Stimulated activated memory B cell treated with anti-CD40 and anti-IgM and Interleukin-4, amounts not matched to agents 10 μg/mL and 1 μg/mL and 100 μg/mL, for 72 hours (primary cell): ENCODE results near the gene BTBD6.

Source experiments
- ATAC-seq: fragments of 150-1000 bp; cut with Tn5 transposase; 2 replicates; pipeline ENCODE4 v1.10.0; 2021
- H3K27ac Mint-ChIP-seq: one replicate; pipeline ENCODE4 v1.8.0; 2022; ENCODE audit warnings: mild to moderate bottlenecking, mixed read lengths
- H3K27me3 Mint-ChIP-seq: one replicate; pipeline ENCODE4 v1.8.0; 2022; ENCODE audit warnings: mixed read lengths
- H3K36me3 Mint-ChIP-seq: one replicate; pipeline ENCODE4 v1.8.0; 2022; ENCODE audit warnings: mixed read lengths
- H3K4me1 Mint-ChIP-seq: one replicate; pipeline ENCODE4 v1.8.0; 2022; ENCODE audit warnings: mixed read lengths
- H3K4me3 Mint-ChIP-seq: one replicate; pipeline ENCODE4 v1.8.0; 2022; ENCODE audit warnings: mild to moderate bottlenecking, moderate library complexity, mixed read lengths
- H3K9me3 Mint-ChIP-seq: one replicate; pipeline ENCODE4 v1.8.0; 2022; ENCODE audit warnings: mixed read lengths

The BTBD6 gene

GRCh38 chr14:105247026-105247425 is 1.3 kb upstream of the BTBD6 start:
- Mint-ChIP-seq H3K4me1 (peaks cover 49% of the 10 kb centered on the region), H3K9me3 (no peaks in the 10 kb centered on the region), H3K4me3 (no peak overlapping the region), H3K27ac (peak overlapping the region; percentile 76), H3K36me3 (peaks cover 31% of the 10 kb centered on the region), H3K27me3 (no peaks in the 10 kb centered on the region)
- ATAC-seq, result no peak

DNA sequence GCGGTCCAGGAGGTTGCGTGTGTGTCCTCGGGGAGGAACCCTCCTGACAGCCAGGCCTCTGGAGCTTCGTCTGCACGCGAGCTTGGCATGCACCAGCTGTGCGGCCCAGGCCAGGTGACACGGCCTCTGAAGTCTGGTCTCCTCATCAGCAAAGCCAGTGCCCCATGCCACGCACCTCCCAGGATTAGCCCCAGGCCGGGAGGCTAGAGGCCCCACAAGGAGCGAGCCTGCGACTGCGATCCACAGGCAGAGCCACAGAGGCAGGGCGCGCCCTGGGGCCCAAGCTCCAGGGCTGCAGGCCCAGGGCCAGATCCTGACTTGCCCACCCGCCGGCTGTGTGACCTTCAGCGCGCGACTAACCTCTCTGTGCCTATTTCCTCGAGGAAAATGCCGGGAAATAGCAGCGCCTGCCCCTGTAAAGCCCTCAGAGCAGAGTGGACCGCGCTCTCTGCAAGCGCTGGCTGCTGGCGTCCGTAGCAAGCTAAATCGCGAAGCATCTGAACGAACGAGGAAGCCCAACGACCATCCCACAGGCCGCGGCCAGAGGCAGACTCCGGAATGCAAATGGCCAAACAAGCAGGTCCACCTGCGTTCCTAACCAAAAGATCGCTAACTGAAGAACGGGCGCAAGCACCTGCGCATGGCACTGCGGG is 492 bp upstream of the BTBD6 start:
- H3K27me3 Mint-ChIP-seq, result no peaks in the 10 kb centered on the region

DNA sequence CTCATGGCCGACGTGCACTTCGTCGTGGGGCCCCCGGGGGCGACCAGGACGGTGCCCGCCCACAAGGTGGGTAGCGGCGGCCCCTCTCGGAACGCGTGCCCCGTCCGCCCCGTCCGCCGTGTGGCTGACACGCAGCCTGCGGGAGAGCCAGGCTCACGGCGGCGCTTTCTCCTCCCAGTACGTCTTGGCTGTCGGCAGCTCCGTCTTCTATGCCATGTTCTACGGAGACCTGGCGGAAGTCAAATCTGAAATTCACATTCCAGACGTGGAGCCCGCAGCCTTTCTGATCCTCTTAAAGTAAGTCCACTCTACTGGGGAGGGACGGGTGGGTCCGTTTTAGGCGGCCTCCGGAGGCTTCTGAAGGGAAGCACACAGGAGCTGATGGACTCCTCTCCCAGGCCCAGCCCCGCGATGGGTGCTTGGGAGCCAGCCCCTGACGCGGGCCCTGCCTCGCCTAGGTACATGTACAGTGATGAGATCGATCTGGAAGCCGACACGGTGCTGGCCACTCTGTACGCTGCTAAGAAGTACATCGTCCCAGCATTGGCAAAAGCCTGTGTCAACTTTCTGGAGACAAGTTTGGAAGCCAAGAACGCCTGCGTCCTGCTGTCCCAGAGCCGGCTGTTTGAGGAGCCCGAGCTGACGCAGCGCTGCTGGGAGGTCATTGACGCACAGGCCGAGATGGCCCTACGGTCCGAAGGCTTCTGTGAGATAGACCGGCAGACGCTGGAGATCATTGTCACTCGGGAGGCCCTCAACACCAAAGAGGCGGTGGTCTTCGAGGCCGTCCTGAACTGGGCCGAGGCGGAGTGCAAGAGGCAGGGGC is 1.1 kb downstream of the BTBD6 start:
- Mint-ChIP-seq H3K27me3 (no peaks in the 10 kb centered on the region), H3K27ac (peak overlapping the region; percentile 61), H3K4me1 (peaks cover 49% of the 10 kb centered on the region), H3K4me3 (peak overlapping the region; percentile 69), H3K9me3 (no peaks in the 10 kb centered on the region), H3K36me3 (peaks cover 24% of the 10 kb centered on the region)
- no peak for ATAC-seq

More for the DNA sequence above, 492 bp upstream of the BTBD6 start:
- Mint-ChIP-seq H3K4me1 (peaks cover 49% of the 10 kb centered on the region), H3K27ac (peak overlapping the region; percentile 76), H3K36me3 (peaks cover 31% of the 10 kb centered on the region), H3K4me3 (peak overlapping the region; percentile 85), H3K9me3 (no peaks in the 10 kb centered on the region)
- no peak for ATAC-seq

GRCh38 chr14:105250008-105250366 is 1.7 kb downstream of the BTBD6 start:
- peak overlapping the region; percentile 69 for H3K4me3 Mint-ChIP-seq
- H3K36me3 Mint-ChIP-seq, result peaks cover 21% of the 10 kb centered on the region
- H3K27ac Mint-ChIP-seq, result peak overlapping the region; percentile 61
- H3K27me3 Mint-ChIP-seq, result no peaks in the 10 kb centered on the region
- H3K9me3 Mint-ChIP-seq, result no peaks in the 10 kb centered on the region
- peaks cover 49% of the 10 kb centered on the region for H3K4me1 Mint-ChIP-seq
- no peak for ATAC-seq

DNA sequence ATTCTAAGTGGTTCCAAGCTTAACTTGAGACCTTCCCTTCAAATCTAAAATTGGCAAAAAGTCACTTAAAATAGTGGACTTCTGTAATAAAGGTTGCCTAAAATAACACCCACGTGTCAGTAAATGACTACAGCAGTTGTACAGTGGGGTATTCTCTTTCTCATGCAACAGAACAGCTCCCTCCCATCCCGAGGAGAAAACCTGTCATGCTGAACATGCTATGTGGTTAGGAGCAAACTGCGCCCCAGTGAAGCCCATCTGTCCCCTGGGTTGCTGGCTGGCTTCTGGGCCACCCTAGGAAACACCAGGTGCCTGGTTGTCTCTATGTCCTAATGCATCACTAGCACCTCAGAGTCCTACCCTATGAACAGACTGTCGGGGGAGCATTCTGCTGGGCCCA is 2.7 kb downstream of the BTBD6 start:
- H3K27me3 Mint-ChIP-seq, result no peaks in the 10 kb centered on the region
- no peaks in the 10 kb centered on the region for H3K9me3 Mint-ChIP-seq
- H3K4me1 Mint-ChIP-seq, result peaks cover 48% of the 10 kb centered on the region
- no peak overlapping the region for H3K4me3 Mint-ChIP-seq
- H3K27ac Mint-ChIP-seq, result no peak overlapping the region
- H3K36me3 Mint-ChIP-seq, result peaks cover 21% of the 10 kb centered on the region
- no peak for ATAC-seq

GRCh38 chr14:105251920-105252319 is 3.6 kb downstream of the BTBD6 start:
- peaks cover 44% of the 10 kb centered on the region for H3K4me1 Mint-ChIP-seq
- no peak overlapping the region for H3K27ac Mint-ChIP-seq
- no peaks in the 10 kb centered on the region for H3K9me3 Mint-ChIP-seq
- H3K4me3 Mint-ChIP-seq, result no peak overlapping the region
- ATAC-seq, result no peak
- H3K36me3 Mint-ChIP-seq, result peaks cover 21% of the 10 kb centered on the region
- H3K27me3 Mint-ChIP-seq, result no peaks in the 10 kb centered on the region

- no peak for ATAC-seq
- H3K27ac Mint-ChIP-seq, result no peak overlapping the region
- H3K27me3 Mint-ChIP-seq, result no peaks in the 10 kb centered on the region
- peaks cover 21% of the 10 kb centered on the region for H3K36me3 Mint-ChIP-seq
- peaks cover 36% of the 10 kb centered on the region for H3K4me1 Mint-ChIP-seq
- no peaks in the 10 kb centered on the region for H3K9me3 Mint-ChIP-seq
- H3K4me3 Mint-ChIP-seq, result no peak overlapping the region
Measured at GRCh38 chr14:105252552-105253328, 4.4 kb downstream of the BTBD6 start.

DNA sequence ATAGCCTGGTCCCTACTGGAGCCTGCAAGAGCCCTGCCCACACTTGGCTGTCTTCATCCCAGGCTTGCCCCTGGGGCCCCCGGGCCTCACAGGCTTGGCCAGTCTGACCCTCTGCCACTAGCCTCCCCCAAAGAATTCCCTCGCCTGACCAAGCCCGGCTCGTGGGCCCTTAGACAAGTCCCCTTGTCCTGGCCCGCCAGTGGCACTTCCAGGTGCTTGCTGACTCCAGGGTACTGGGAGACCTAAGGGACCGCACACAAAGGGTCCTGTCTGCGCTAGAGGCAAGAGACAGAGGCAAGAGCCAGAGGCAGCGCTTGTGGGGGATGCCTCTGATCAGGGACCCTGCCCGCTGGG is 5.0 kb downstream of the BTBD6 start:
- Mint-ChIP-seq H3K4me1 (peaks cover 32% of the 10 kb centered on the region), H3K36me3 (peaks cover 21% of the 10 kb centered on the region), H3K9me3 (no peaks in the 10 kb centered on the region), H3K27ac (no peak overlapping the region), H3K27me3 (no peaks in the 10 kb centered on the region), H3K4me3 (no peak overlapping the region)
- no peak for ATAC-seq

GRCh38 chr14:105255021-105255507 is 6.7 kb downstream of the BTBD6 start:
- Mint-ChIP-seq H3K9me3 (no peaks in the 10 kb centered on the region), H3K36me3 (peaks cover 12% of the 10 kb centered on the region)
- ATAC-seq, result no peak

DNA sequence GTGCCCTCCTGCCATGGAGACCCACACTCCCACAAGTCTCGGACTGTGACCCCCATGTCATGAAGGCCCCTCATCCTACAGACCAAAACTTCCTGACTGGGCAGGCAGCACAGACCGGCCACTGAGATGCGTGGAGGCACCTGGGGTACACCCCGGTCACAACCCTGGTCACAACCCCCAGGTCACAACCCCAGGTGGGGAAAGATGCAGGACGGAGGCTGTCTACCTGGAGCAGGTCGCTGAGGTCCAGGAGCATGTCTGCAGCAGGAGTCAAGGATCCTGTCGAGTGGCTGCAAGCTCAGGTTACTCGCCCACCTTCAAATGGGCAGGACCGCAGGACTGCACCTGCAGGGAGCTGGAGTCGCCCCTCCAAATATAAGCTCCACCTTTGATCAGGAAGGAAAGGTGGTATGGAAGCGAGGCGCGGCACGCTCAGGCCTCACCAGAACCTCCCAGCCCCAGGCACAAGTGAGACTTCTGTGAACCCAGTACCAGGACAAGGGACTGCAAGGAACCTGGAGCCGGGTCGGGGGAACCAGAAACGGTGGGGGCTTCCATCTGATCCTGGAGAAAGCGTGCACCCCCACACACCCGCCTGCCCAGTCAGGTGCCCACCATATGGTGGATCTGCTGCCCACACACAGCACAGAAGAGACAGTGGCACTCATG is 8.1 kb downstream of the BTBD6 start:
- no peak overlapping the region for H3K4me3 Mint-ChIP-seq
- no peak overlapping the region for H3K27ac Mint-ChIP-seq
- H3K9me3 Mint-ChIP-seq, result no peaks in the 10 kb centered on the region
- ATAC-seq, result no peak
- H3K27me3 Mint-ChIP-seq, result no peaks in the 10 kb centered on the region
- H3K36me3 Mint-ChIP-seq, result peaks cover 5% of the 10 kb centered on the region
- H3K4me1 Mint-ChIP-seq, result peaks cover 8% of the 10 kb centered on the region

More at GRCh38 chr14:105255021-105255507, 6.7 kb downstream of the BTBD6 start:
- Mint-ChIP-seq H3K4me3 (no peak overlapping the region), H3K27ac (no peak overlapping the region), H3K4me1 (peaks cover 22% of the 10 kb centered on the region), H3K27me3 (no peaks in the 10 kb centered on the region)

DNA sequence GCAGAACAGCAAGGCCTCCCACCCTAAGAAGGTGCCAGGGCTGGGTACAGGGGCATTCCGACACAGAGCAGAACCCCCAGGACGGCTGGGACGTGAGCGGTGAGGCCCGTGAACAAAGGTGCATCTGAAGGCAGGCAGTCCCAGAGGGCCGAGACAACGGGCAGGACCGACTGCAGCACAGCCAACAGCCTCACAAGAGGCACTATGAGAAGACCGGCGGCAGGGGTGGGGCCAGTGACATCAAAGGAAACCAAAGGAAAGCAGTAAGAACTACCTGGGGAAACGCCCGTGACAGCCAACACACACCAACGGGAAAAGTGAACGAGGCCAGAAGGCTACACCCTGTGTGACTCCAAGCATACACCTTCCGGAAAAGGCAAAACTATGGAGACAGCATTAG is 9.1 kb downstream of the BTBD6 start:
- H3K4me1 Mint-ChIP-seq, result peaks cover 6% of the 10 kb centered on the region
- H3K4me3 Mint-ChIP-seq, result no peak overlapping the region
- H3K27ac Mint-ChIP-seq, result no peak overlapping the region
- no peak for ATAC-seq
- H3K27me3 Mint-ChIP-seq, result no peaks in the 10 kb centered on the region
- peaks cover 5% of the 10 kb centered on the region for H3K36me3 Mint-ChIP-seq
- H3K9me3 Mint-ChIP-seq, result no peaks in the 10 kb centered on the region

DNA sequence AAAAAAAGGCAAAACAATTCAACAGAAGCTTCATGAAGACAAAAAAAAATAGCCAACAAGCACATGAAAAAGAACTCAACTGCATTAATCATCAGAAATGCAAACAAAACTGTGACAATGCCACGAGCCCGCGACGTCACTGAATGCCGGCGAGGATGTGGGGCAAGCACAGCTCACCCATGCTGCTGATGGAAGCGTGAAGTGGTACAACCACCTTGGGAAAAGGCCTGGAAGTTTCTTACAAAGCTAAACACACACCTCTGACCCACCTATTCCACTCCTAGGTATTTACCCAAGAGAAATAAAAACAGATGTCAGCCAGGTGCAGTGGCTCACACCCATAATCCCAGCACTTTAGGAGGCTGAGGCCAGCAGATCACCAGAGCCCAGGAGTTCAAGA is 10.5 kb downstream of the BTBD6 start:
- no peaks in the 10 kb centered on the region for H3K27me3 Mint-ChIP-seq
- H3K4me1 Mint-ChIP-seq, result peaks cover 6% of the 10 kb centered on the region
- H3K9me3 Mint-ChIP-seq, result no peaks in the 10 kb centered on the region
- H3K27ac Mint-ChIP-seq, result no peak overlapping the region
- no peak for ATAC-seq
- H3K4me3 Mint-ChIP-seq, result no peak overlapping the region
- H3K36me3 Mint-ChIP-seq, result peaks cover 3% of the 10 kb centered on the region

DNA sequence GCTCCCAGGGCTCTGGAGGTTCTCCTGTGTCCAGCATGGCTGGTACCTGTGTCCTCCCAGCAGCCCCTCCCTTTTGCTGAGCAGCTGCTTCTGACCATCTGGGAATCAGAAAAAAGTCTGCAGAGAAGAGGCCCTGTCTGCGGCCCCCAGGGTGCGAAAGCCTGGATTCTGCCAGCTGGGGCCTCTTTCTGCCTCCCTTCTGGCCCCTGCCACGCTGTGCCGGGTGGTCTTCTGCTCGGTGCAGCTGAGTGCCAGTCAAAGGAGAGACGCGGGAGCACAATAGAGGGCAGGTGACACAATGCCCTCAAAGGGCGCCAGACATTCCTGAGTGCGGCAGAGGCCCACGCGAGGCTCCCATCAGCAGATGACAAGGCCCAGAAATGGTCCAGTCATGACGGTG is 12.6 kb downstream of the BTBD6 start:
- H3K4me3 Mint-ChIP-seq, result no peak overlapping the region
- peaks cover 15% of the 10 kb centered on the region for H3K36me3 Mint-ChIP-seq
- H3K27me3 Mint-ChIP-seq, result no peaks in the 10 kb centered on the region
- H3K9me3 Mint-ChIP-seq, result no peaks in the 10 kb centered on the region
- no peak overlapping the region for H3K27ac Mint-ChIP-seq
- H3K4me1 Mint-ChIP-seq, result no peaks in the 10 kb centered on the region
- ATAC-seq, result no peak

GRCh38 chr14:105261781-105262180 is 13.4 kb downstream of the BTBD6 start:
- H3K27ac Mint-ChIP-seq, result no peak overlapping the region
- no peak for ATAC-seq
- no peaks in the 10 kb centered on the region for H3K27me3 Mint-ChIP-seq
- H3K4me3 Mint-ChIP-seq, result no peak overlapping the region
- no peaks in the 10 kb centered on the region for H3K4me1 Mint-ChIP-seq
- peaks cover 23% of the 10 kb centered on the region for H3K36me3 Mint-ChIP-seq
- no peaks in the 10 kb centered on the region for H3K9me3 Mint-ChIP-seq
